ENCODE results near the gene LDLRAD4.

The LDLRAD4 gene

DNA sequence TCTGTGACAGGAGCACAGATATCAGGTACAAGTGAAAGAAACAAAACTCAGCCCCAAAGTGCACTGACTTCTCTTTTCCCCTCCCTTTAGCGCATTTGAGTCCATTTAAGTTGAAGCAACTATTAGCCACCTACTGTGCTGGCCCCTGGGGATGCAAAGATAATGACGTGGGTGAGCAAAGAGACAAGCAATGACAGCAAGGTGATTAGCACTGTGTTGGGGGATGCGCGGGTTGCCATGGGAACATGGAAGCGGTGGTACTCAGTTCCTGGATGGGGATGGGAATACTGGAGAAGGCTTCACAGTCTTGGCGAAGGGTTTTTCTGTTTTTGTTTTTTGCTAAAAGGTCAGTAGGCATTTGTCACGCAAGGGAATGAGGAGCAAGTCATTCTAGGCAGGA, 205.8 kb downstream of the LDLRAD4 start:
- H3K9ac ChIP-seq (ENCODE audit: low read length): no peak overlapping the region
- H3K27me3 ChIP-seq (replicated peaks; ENCODE audit: control insufficient read depth, insufficient read depth, low read length): peaks cover 16% of the 10 kb centered on the region
- no peaks in the 10 kb centered on the region for H3K4me1 ChIP-seq (ENCODE audit: control insufficient read depth, insufficient read depth, low read length)
- H3K9me3 ChIP-seq (ENCODE audit: control insufficient read depth, low read length): no peaks in the 10 kb centered on the region
- DNase-seq (ENCODE audit: low read depth): no peak
- no peaks in the 10 kb centered on the region for H3K36me3 ChIP-seq (ENCODE audit: control insufficient read depth, insufficient read depth, low read length, severe bottlenecking)
- H3K4me3 ChIP-seq (ENCODE audit: low read length): no peak overlapping the region

GRCh38 chr18:13425357-13426091, 207.0 kb downstream of the LDLRAD4 start:
- Histone ChIP-seq H3K4me1 (ENCODE audit: control insufficient read depth, insufficient read depth, low read length) (no peaks in the 10 kb centered on the region), H3K9me3 (ENCODE audit: control insufficient read depth, low read length) (no peaks in the 10 kb centered on the region), H3K9ac (ENCODE audit: low read length) (no peak overlapping the region), H3K36me3 (ENCODE audit: control insufficient read depth, insufficient read depth, low read length, severe bottlenecking) (no peaks in the 10 kb centered on the region), H3K4me3 (ENCODE audit: low read length) (no peak overlapping the region), H3K27me3 (replicated peaks; ENCODE audit: control insufficient read depth, insufficient read depth, low read length) (peaks cover 16% of the 10 kb centered on the region)
- no peak for DNase-seq (ENCODE audit: low read depth)

DNA sequence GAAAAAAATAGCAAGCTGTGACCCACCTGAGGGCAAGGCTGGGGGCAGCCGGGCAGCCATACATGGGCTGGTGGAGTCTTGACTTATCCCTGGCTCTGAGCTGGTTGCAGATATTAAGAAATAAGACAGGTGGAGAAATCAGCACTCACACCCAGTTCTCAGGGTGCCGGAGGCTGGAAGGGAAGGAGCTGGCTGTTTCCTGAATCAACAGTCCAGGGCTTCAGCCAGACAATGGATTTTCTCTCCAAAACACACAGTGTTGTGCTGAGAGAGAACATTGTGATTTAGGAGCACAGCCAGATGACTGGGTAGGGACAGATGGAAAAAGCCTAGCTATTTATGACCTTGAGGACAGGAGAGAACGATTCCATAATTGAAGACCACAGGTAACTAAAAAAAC, 208.8 kb downstream of the LDLRAD4 start:
- no peak for DNase-seq (ENCODE audit: low read depth)
- no peaks in the 10 kb centered on the region for H3K4me1 ChIP-seq (ENCODE audit: control insufficient read depth, insufficient read depth, low read length)
- no peak overlapping the region for H3K4me3 ChIP-seq (ENCODE audit: low read length)
- no peaks in the 10 kb centered on the region for H3K36me3 ChIP-seq (ENCODE audit: control insufficient read depth, insufficient read depth, low read length, severe bottlenecking)
- peaks cover 19% of the 10 kb centered on the region for H3K27me3 ChIP-seq (replicated peaks; ENCODE audit: control insufficient read depth, insufficient read depth, low read length)
- H3K9me3 ChIP-seq (ENCODE audit: control insufficient read depth, low read length): no peaks in the 10 kb centered on the region
- H3K9ac ChIP-seq (ENCODE audit: low read length): no peak overlapping the region

DNA sequence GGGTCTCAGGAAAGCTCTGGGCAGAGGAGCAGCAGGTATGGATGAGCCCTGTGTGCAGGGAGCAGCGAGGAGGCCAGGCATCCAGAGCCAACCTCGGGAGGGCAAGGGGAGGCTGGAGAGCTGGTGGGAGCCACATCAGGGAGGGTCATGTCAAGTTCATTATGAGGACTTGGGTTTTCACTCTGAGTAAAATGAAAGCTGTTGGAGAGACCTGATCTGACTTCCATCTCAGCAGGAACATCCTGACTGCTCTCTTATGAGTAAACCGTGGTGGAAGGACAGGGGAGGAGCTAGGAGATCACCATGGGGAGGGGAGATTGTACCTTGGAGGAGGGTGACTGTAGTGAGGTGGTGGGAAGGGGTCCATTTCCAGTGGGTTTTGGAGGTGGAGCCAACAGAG, 209.8 kb downstream of the LDLRAD4 start:
- H3K4me3 ChIP-seq (ENCODE audit: low read length): no peak overlapping the region
- peaks cover 19% of the 10 kb centered on the region for H3K27me3 ChIP-seq (replicated peaks; ENCODE audit: control insufficient read depth, insufficient read depth, low read length)
- H3K36me3 ChIP-seq (ENCODE audit: control insufficient read depth, insufficient read depth, low read length, severe bottlenecking): no peaks in the 10 kb centered on the region
- no peaks in the 10 kb centered on the region for H3K4me1 ChIP-seq (ENCODE audit: control insufficient read depth, insufficient read depth, low read length)
- H3K9me3 ChIP-seq (ENCODE audit: control insufficient read depth, low read length): no peaks in the 10 kb centered on the region
- no peak for DNase-seq (ENCODE audit: low read depth)
- H3K9ac ChIP-seq (ENCODE audit: low read length): no peak overlapping the region

DNA sequence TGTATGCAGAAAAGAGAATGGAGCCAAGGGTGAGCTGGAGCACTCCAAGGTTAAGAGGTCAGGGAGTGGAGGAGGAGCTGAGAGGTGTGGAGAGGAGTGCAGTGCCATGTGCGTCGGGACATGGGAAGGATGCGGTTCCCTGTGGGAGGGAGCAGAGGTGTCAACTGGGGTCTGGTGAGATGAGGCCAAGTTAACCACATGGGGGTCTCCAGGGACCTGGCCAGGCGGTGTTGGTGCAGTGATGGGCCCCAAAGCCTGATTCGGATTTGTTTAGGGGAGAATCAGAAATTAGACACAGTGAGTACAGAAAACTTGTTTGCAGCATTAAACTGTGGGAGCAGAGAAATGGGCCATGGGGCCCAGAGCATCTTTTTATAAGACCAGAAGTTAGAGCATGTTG, 210.5 kb downstream of the LDLRAD4 start:
- H3K4me1 ChIP-seq (ENCODE audit: control insufficient read depth, insufficient read depth, low read length): no peaks in the 10 kb centered on the region
- no peak for DNase-seq (ENCODE audit: low read depth)
- peaks cover 18% of the 10 kb centered on the region for H3K27me3 ChIP-seq (replicated peaks; ENCODE audit: control insufficient read depth, insufficient read depth, low read length)
- no peaks in the 10 kb centered on the region for H3K36me3 ChIP-seq (ENCODE audit: control insufficient read depth, insufficient read depth, low read length, severe bottlenecking)
- no peak overlapping the region for H3K4me3 ChIP-seq (ENCODE audit: low read length)
- H3K9ac ChIP-seq (ENCODE audit: low read length): no peak overlapping the region
- no peaks in the 10 kb centered on the region for H3K9me3 ChIP-seq (ENCODE audit: control insufficient read depth, low read length)

DNA sequence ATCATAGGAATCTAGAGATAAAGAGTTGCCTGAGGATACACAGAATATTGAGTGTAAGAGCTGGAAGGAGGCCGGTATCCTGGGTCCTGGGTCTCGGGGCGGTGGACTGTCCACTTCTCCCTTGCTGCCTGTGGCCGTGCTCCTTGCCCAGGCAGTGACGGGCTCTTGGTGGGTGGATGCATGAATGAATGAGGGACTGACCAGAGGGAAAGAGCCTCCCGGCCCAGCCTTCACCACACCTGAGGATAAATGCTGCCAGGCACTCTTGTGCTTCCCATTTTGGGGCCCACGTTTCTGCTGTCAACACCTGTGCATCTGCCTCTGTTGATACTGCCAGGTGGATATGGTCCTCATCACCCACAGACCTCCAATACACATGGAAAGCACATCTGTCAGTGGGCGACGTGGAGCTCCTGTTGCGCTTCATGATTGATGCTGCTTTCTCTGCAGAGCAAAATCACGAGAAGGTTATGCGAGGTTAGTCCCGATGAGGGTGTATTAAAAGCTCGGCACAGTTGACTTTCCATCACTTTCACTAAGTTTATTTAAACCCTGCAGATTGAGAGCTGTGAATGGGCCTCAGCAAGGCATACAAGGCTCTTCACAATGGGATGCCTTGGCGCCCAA, 211.4 kb downstream of the LDLRAD4 start:
- Histone ChIP-seq H3K9me3 (ENCODE audit: control insufficient read depth, low read length) (no peaks in the 10 kb centered on the region), H3K9ac (ENCODE audit: low read length) (no peak overlapping the region), H3K4me1 (ENCODE audit: control insufficient read depth, insufficient read depth, low read length) (no peaks in the 10 kb centered on the region), H3K36me3 (ENCODE audit: control insufficient read depth, insufficient read depth, low read length, severe bottlenecking) (no peaks in the 10 kb centered on the region), H3K4me3 (ENCODE audit: low read length) (no peak overlapping the region), H3K27me3 (replicated peaks; ENCODE audit: control insufficient read depth, insufficient read depth, low read length) (peaks cover 14% of the 10 kb centered on the region)
- DNase-seq (ENCODE audit: low read depth): no peak

- Histone ChIP-seq H3K27me3 (replicated peaks; ENCODE audit: control insufficient read depth, insufficient read depth, low read length) (peaks cover 14% of the 10 kb centered on the region), H3K4me1 (ENCODE audit: control insufficient read depth, insufficient read depth, low read length) (peaks cover 4% of the 10 kb centered on the region), H3K9ac (ENCODE audit: low read length) (no peak overlapping the region), H3K4me3 (ENCODE audit: low read length) (no peak overlapping the region), H3K36me3 (ENCODE audit: control insufficient read depth, insufficient read depth, low read length, severe bottlenecking) (no peaks in the 10 kb centered on the region), H3K9me3 (ENCODE audit: control insufficient read depth, low read length) (no peaks in the 10 kb centered on the region)
- no peak for DNase-seq (ENCODE audit: low read depth)
Observed at GRCh38 chr18:13430663-13431062, 212.1 kb downstream of the LDLRAD4 start.

GRCh38 chr18:13431886-13432285, 213.3 kb downstream of the LDLRAD4 start:
- Histone ChIP-seq H3K4me1 (ENCODE audit: control insufficient read depth, insufficient read depth, low read length) (peaks cover 10% of the 10 kb centered on the region), H3K4me3 (ENCODE audit: low read length) (no peak overlapping the region), H3K9me3 (ENCODE audit: control insufficient read depth, low read length) (no peaks in the 10 kb centered on the region), H3K27me3 (replicated peaks; ENCODE audit: control insufficient read depth, insufficient read depth, low read length) (peaks cover 12% of the 10 kb centered on the region), H3K36me3 (ENCODE audit: control insufficient read depth, insufficient read depth, low read length, severe bottlenecking) (no peaks in the 10 kb centered on the region), H3K9ac (ENCODE audit: low read length) (no peak overlapping the region)
- DNase-seq (ENCODE audit: low read depth): no peak

DNA sequence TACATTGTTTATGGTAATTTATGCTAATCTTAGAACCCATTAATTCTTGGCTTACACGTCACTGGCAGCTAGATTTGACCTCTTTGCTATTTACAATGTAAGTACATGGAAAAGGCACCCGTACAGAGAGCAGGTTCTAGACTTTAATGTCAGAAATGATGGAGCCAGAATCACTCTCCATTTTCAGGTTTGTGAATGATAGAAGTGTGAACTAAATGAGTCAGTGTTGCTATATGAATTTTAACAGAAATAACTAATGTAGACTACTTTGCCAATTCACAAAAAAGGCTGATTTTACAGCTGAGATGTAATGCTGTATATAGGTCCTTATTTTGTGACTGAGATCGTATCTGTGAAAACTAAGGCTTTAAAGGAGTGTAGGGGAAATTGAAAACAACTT, 214.6 kb downstream of the LDLRAD4 start:
- DNase-seq (ENCODE audit: low read depth): no peak

GRCh38 chr18:13433685-13434084, 215.1 kb downstream of the LDLRAD4 start:
- peaks cover 10% of the 10 kb centered on the region for H3K4me1 ChIP-seq (ENCODE audit: control insufficient read depth, insufficient read depth, low read length)
- H3K9ac ChIP-seq (ENCODE audit: low read length): no peak overlapping the region
- H3K4me3 ChIP-seq (ENCODE audit: low read length): no peak overlapping the region
- H3K9me3 ChIP-seq (ENCODE audit: control insufficient read depth, low read length): no peaks in the 10 kb centered on the region
- H3K27me3 ChIP-seq (replicated peaks; ENCODE audit: control insufficient read depth, insufficient read depth, low read length): peaks cover 8% of the 10 kb centered on the region
- no peaks in the 10 kb centered on the region for H3K36me3 ChIP-seq (ENCODE audit: control insufficient read depth, insufficient read depth, low read length, severe bottlenecking)
- DNase-seq (ENCODE audit: low read depth): no peak

More for the DNA sequence above, 214.6 kb downstream of the LDLRAD4 start:
- H3K36me3 ChIP-seq (ENCODE audit: control insufficient read depth, insufficient read depth, low read length, severe bottlenecking): no peaks in the 10 kb centered on the region
- H3K27me3 ChIP-seq (replicated peaks; ENCODE audit: control insufficient read depth, insufficient read depth, low read length): peaks cover 12% of the 10 kb centered on the region
- no peak overlapping the region for H3K4me3 ChIP-seq (ENCODE audit: low read length)
- H3K9me3 ChIP-seq (ENCODE audit: control insufficient read depth, low read length): no peaks in the 10 kb centered on the region
- H3K9ac ChIP-seq (ENCODE audit: low read length): no peak overlapping the region
- H3K4me1 ChIP-seq (ENCODE audit: control insufficient read depth, insufficient read depth, low read length): peaks cover 10% of the 10 kb centered on the region

GRCh38 chr18:13434854-13435253, 216.3 kb downstream of the LDLRAD4 start:
- DNase-seq (ENCODE audit: low read depth): no peak
- no peaks in the 10 kb centered on the region for H3K9me3 ChIP-seq (ENCODE audit: control insufficient read depth, low read length)

More at GRCh38 chr18:13434854-13435253, 216.3 kb downstream of the LDLRAD4 start:
- Histone ChIP-seq H3K9ac (ENCODE audit: low read length) (no peak overlapping the region), H3K4me3 (ENCODE audit: low read length) (no peak overlapping the region), H3K36me3 (ENCODE audit: control insufficient read depth, insufficient read depth, low read length, severe bottlenecking) (no peaks in the 10 kb centered on the region), H3K4me1 (ENCODE audit: control insufficient read depth, insufficient read depth, low read length) (peaks cover 10% of the 10 kb centered on the region), H3K27me3 (replicated peaks; ENCODE audit: control insufficient read depth, insufficient read depth, low read length) (peaks cover 3% of the 10 kb centered on the region)

Data from adipocyte (in vitro differentiated cells).